GM10248 (cell line): ENCODE results near the gene OPA1.
"Not testable (repeated sequence)": the region's sequence is repeated elsewhere in the genome, so short reads cannot be mapped to it uniquely, and the experiment has no call there.

Source experiments
- CTCF ChIA-PET: fragments of 300-600 bp; sonication (Branson Sonifier 250); formaldehyde crosslinking; extraction: SDS; loops from one replicate; lab custom pipeline; 2021; ENCODE audit warnings: antibody characterized with exemption; lab: Yijun Ruan, JAX
- POLR2A ChIA-PET: fragments of 350-650 bp; sonication (Branson Sonifier 250); formaldehyde crosslinking; extraction: SDS; loops from one replicate; lab custom pipeline; 2020; ENCODE audit warnings: antibody characterized with exemption; lab: Yijun Ruan, JAX
- DNase-seq: peaks from one replicate; pipeline ENCODE4 v3.0.0; 2012; ENCODE audit errors: extremely low spot score
- CTCF ChIP-seq: IDR thresholded peaks from 2 replicates; pipeline ENCODE4 v1.5.1; 2012; ENCODE audit warnings: mild to moderate bottlenecking, low read depth; ENCODE audit errors: extremely low read depth, missing control alignments, control extremely low read depth

The OPA1 gene

GRCh38 chr3:193594946-193595689, 2.1 kb downstream of the OPA1 start:
- DNase-seq = no peak
- POLR2A ChIA-PET = no interaction called here
- TF ChIP-seq CTCF = no peak
- CTCF ChIA-PET = no interaction called here

- ChIA-PET CTCF (no interaction called here), POLR2A (no interaction called here)
- DNase-seq = no peak
- TF ChIP-seq CTCF = no peak
These were observed 3.0 kb downstream of the OPA1 start for GRCh38 chr3:193595939-193596487.

- ChIA-PET POLR2A (interaction anchor here (0.6 kb wide), 1 partner anchor 14 kb away, joined by 4 read pairs; no protein-coding TSS in a partner anchor), CTCF (interaction anchor here (1.4 to 1.5 kb wide), 2 partner anchors 13 to 26 kb away, joined by 3 read pairs; no protein-coding TSS in a partner anchor)
- no peak for DNase-seq
- TF ChIP-seq CTCF = no peak
These were observed 5.2 kb downstream of the OPA1 start for GRCh38 chr3:193598202-193598601.

- no peak for DNase-seq
- ChIA-PET CTCF (no interaction called here), POLR2A (no interaction called here)
- TF ChIP-seq CTCF = no peak
These were observed 6.4 kb downstream of the OPA1 start for GRCh38 chr3:193599393-193599792.

GRCh38 chr3:193605876-193606275, 12.9 kb downstream of the OPA1 start:
- ChIA-PET POLR2A (no interaction called here), CTCF (no interaction called here)
- peak; percentile 62 for TF ChIP-seq CTCF
- peak; percentile 28 for DNase-seq

GRCh38 chr3:193606892-193607291, 13.9 kb downstream of the OPA1 start:
- DNase-seq, POLR2A ChIA-PET: not testable (repeated sequence)
- CTCF ChIA-PET = interaction anchor here (1.6 kb wide), 1 partner anchor 14 kb away, joined by 3 read pairs; no protein-coding TSS in a partner anchor

- CTCF ChIA-PET = interaction anchor here (1.0 kb wide), 1 partner anchor 17 kb away, joined by 3 read pairs; no protein-coding TSS in a partner anchor
- DNase-seq, POLR2A ChIA-PET: not testable (repeated sequence)
These were observed 17.5 kb downstream of the OPA1 start for GRCh38 chr3:193610516-193610915.
